Measurements from ENCODE around the gene GAS2L1.

GAS2L1 gene

GRCh38 chr22:29327089-29327764 is 20.8 kb downstream of the GAS2L1 start:
- no peak for DNase-seq (ENCODE audit: low spot score)

- no peak for DNase-seq (ENCODE audit: low spot score)
These were observed 21.6 kb downstream of the GAS2L1 start for GRCh38 chr22:29328055-29328454.

GRCh38 chr22:29328566-29329500 is 22.4 kb downstream of the GAS2L1 start:
- DNase-seq (ENCODE audit: low spot score), result no peak

GRCh38 chr22:29329581-29329980 is 23.1 kb downstream of the GAS2L1 start:
- DNase-seq (ENCODE audit: low spot score), result no peak

- DNase-seq (ENCODE audit: low spot score), result no peak
These were observed 23.8 kb downstream of the GAS2L1 start for GRCh38 chr22:29330291-29330690.

GRCh38 chr22:29330753-29331152 is 24.3 kb downstream of the GAS2L1 start:
- no peak for DNase-seq (ENCODE audit: low spot score)

- DNase-seq (ENCODE audit: low spot score), result no peak
These were observed 24.8 kb downstream of the GAS2L1 start for GRCh38 chr22:29331213-29331612.

- DNase-seq (ENCODE audit: low spot score), result no peak
These were observed 25.3 kb downstream of the GAS2L1 start for GRCh38 chr22:29331658-29332300.

GRCh38 chr22:29332886-29333496 is 26.5 kb downstream of the GAS2L1 start:
- DNase-seq (ENCODE audit: low spot score), result no peak

GRCh38 chr22:29334148-29334547 is 27.7 kb downstream of the GAS2L1 start:
- no peak for DNase-seq (ENCODE audit: low spot score)

GRCh38 chr22:29334696-29335344 is 28.4 kb downstream of the GAS2L1 start:
- DNase-seq (ENCODE audit: low spot score), result no peak

- no peak for DNase-seq (ENCODE audit: low spot score)
These were observed 29.2 kb downstream of the GAS2L1 start for GRCh38 chr22:29335656-29336055.

GRCh38 chr22:29336751-29337490 is 30.5 kb downstream of the GAS2L1 start:
- no peak for DNase-seq (ENCODE audit: low spot score)

- no peak for DNase-seq (ENCODE audit: low spot score)
These were observed 31.3 kb downstream of the GAS2L1 start for GRCh38 chr22:29337631-29338284.

GRCh38 chr22:29338398-29338797 is 31.9 kb downstream of the GAS2L1 start:
- DNase-seq (ENCODE audit: low spot score), result no peak

- DNase-seq (ENCODE audit: low spot score), result no peak
These were observed 33.2 kb downstream of the GAS2L1 start for GRCh38 chr22:29339381-29340235.

- DNase-seq (ENCODE audit: low spot score), result no peak
These were observed 34.1 kb downstream of the GAS2L1 start for GRCh38 chr22:29340566-29340965.

- DNase-seq (ENCODE audit: low spot score), result no peak
These were observed 34.8 kb downstream of the GAS2L1 start for GRCh38 chr22:29341056-29341848.

GRCh38 chr22:29341849-29342127 is 35.3 kb downstream of the GAS2L1 start:
- no peak for DNase-seq (ENCODE audit: low spot score)

Data from GM03348 (cell line).